Activated naive CD8-positive, alpha-beta T cell treated with anti-CD3 and anti-CD28 coated beads, Interleukin-2, amount 10 ng/mL, durations not matched to agents 7 days and 5 days (primary cell): ENCODE results near the gene DUSP12. TPM values are rescaled to one million over a fixed set of nuclear protein-coding genes. Genes with fewer than 3 reads are reported as not detected.

ENCODE experiments used
- ATAC-seq: fragments of 150-1000 bp; cut with Tn5 transposase; one replicate; pipeline ENCODE4 v1.10.0; 2021; ENCODE audit warnings: low read depth, moderate library complexity
- POLR2A ChIA-PET: fragments of 350-600 bp; sonication (Branson Sonifier 250); formaldehyde crosslinking; loops from one replicate; lab custom pipeline; 2021; ENCODE audit warnings: antibody characterized with exemption; lab: Charles Lee
- DNase-seq: peaks from one replicate; pipeline ENCODE4 v3.0.0; 2021
- H3K27ac Mint-ChIP-seq: one replicate; pipeline ENCODE4 v1.8.0; 2022; ENCODE audit warnings: mild to moderate bottlenecking, mixed read lengths
- H3K27me3 Mint-ChIP-seq: one replicate; pipeline ENCODE4 v1.8.0; 2022; ENCODE audit warnings: mild to moderate bottlenecking, moderate library complexity, mixed read lengths
- H3K36me3 Mint-ChIP-seq: one replicate; pipeline ENCODE4 v1.8.0; 2021; ENCODE audit warnings: mild to moderate bottlenecking, mixed read lengths
- H3K4me1 Mint-ChIP-seq: one replicate; pipeline ENCODE4 v1.8.0; 2021; ENCODE audit warnings: mixed read lengths
- H3K4me3 Mint-ChIP-seq: one replicate; pipeline ENCODE4 v1.8.0; 2022; ENCODE audit warnings: mild to moderate bottlenecking, moderate library complexity, mixed read lengths
- H3K9me3 Mint-ChIP-seq: one replicate; pipeline ENCODE4 v1.8.0; 2021; ENCODE audit warnings: mixed read lengths
- total RNA-seq, 2 experiments: library from RNA; stranded (reverse); gene quantifications; one replicate each; pipeline ENCODE4 v1.2.3, GENCODE V29; 2021

DUSP12 gene
- total RNA-seq, 2 experiments from 2014 or later: 28.7 to 32.2 TPM

- POLR2A ChIA-PET: no interaction called here
- no peaks in the 10 kb centered on the region for H3K9me3 Mint-ChIP-seq
- no peak overlapping the region for H3K4me3 Mint-ChIP-seq
- no peak overlapping the region for H3K27ac Mint-ChIP-seq
- peaks cover 4% of the 10 kb centered on the region for H3K4me1 Mint-ChIP-seq
- ATAC-seq (no peak), DNase-seq (no peak)
- H3K27me3 Mint-ChIP-seq: no peaks in the 10 kb centered on the region
- peaks cover 30% of the 10 kb centered on the region for H3K36me3 Mint-ChIP-seq
Observed at GRCh38 chr1:161790587-161791317, 41.2 kb downstream of the DUSP12 start.

- peaks cover 23% of the 10 kb centered on the region for H3K36me3 Mint-ChIP-seq
Observed at GRCh38 chr1:161791904-161792655, 42.5 kb downstream of the DUSP12 start.

GRCh38 chr1:161792740-161793139 lies 43.2 kb downstream of the DUSP12 start:
- no peak overlapping the region for H3K4me3 Mint-ChIP-seq
- DNase-seq: no peak
- POLR2A ChIA-PET: interaction anchor here (1.2 kb wide), 1 partner anchor 245 kb away, joined by 3 read pairs; no protein-coding TSS in a partner anchor
- ATAC-seq: no peak
- H3K4me1 Mint-ChIP-seq: peaks cover 4% of the 10 kb centered on the region
- H3K27me3 Mint-ChIP-seq: no peaks in the 10 kb centered on the region
- H3K27ac Mint-ChIP-seq: no peak overlapping the region
- peaks cover 29% of the 10 kb centered on the region for H3K36me3 Mint-ChIP-seq
- H3K9me3 Mint-ChIP-seq: no peaks in the 10 kb centered on the region

More at GRCh38 chr1:161791904-161792655, 42.5 kb downstream of the DUSP12 start:
- DNase-seq (no peak), ATAC-seq (no peak)
- H3K27ac Mint-ChIP-seq: no peak overlapping the region
- H3K9me3 Mint-ChIP-seq: no peaks in the 10 kb centered on the region
- peaks cover 4% of the 10 kb centered on the region for H3K4me1 Mint-ChIP-seq
- no peak overlapping the region for H3K4me3 Mint-ChIP-seq
- H3K27me3 Mint-ChIP-seq: no peaks in the 10 kb centered on the region
- POLR2A ChIA-PET: interaction anchor here (1.2 kb wide), 1 partner anchor 245 kb away, joined by 3 read pairs; no protein-coding TSS in a partner anchor

GRCh38 chr1:161799792-161800191 lies 50.2 kb downstream of the DUSP12 start:
- no peak overlapping the region for H3K4me3 Mint-ChIP-seq
- no peak for DNase-seq
- no peak overlapping the region for H3K27ac Mint-ChIP-seq
- no peaks in the 10 kb centered on the region for H3K27me3 Mint-ChIP-seq
- H3K36me3 Mint-ChIP-seq: peaks cover 31% of the 10 kb centered on the region
- POLR2A ChIA-PET: no interaction called here
- ATAC-seq: no peak
- H3K4me1 Mint-ChIP-seq: no peaks in the 10 kb centered on the region
- no peaks in the 10 kb centered on the region for H3K9me3 Mint-ChIP-seq

GRCh38 chr1:161801955-161802354 lies 52.4 kb downstream of the DUSP12 start:
- Mint-ChIP-seq H3K36me3 (peaks cover 38% of the 10 kb centered on the region), H3K27me3 (no peaks in the 10 kb centered on the region), H3K27ac (no peak overlapping the region), H3K4me3 (no peak overlapping the region), H3K9me3 (no peaks in the 10 kb centered on the region), H3K4me1 (no peaks in the 10 kb centered on the region)
- DNase-seq (no peak), ATAC-seq (no peak)
- POLR2A ChIA-PET: no interaction called here

GRCh38 chr1:161803181-161803580 lies 53.6 kb downstream of the DUSP12 start:
- Mint-ChIP-seq H3K9me3 (no peaks in the 10 kb centered on the region), H3K27ac (no peak overlapping the region), H3K4me3 (no peak overlapping the region), H3K27me3 (no peaks in the 10 kb centered on the region), H3K36me3 (peaks cover 31% of the 10 kb centered on the region), H3K4me1 (peaks cover 2% of the 10 kb centered on the region)
- no peak for DNase-seq
- ATAC-seq: no peak
- POLR2A ChIA-PET: no interaction called here

- H3K36me3 Mint-ChIP-seq: peaks cover 42% of the 10 kb centered on the region
Observed at GRCh38 chr1:161805399-161806197, 56.0 kb downstream of the DUSP12 start.

More at GRCh38 chr1:161805399-161806197, 56.0 kb downstream of the DUSP12 start:
- Mint-ChIP-seq H3K4me3 (no peak overlapping the region), H3K27ac (no peak overlapping the region), H3K27me3 (no peaks in the 10 kb centered on the region), H3K4me1 (peaks cover 3% of the 10 kb centered on the region), H3K9me3 (peaks cover 10% of the 10 kb centered on the region)
- no peak for ATAC-seq
- DNase-seq: no peak
- POLR2A ChIA-PET: no interaction called here

Other genes starting within 250 kb of the DUSP12 start
- gene FCGR2A, start 244.3 kb upstream of the DUSP12 start, total RNA-seq: 1 to 10 TPM; 1.3 to 2.4 TPM
- 1 to 10 TPM; 1.2 to 1.4 TPM for gene HSPA6, start 225.2 kb upstream of the DUSP12 start, total RNA-seq
- 1 to 10 TPM; 1.9 to 2.3 TPM for gene FCGR3A, start 200.0 kb upstream of the DUSP12 start, total RNA-seq
- gene FCGR3B, start 118.6 kb upstream of the DUSP12 start, total RNA-seq: not detected
- gene FCGR2B, start 86.6 kb upstream of the DUSP12 start, total RNA-seq: under 1 TPM; 0.23 to 0.33 TPM
- under 1 TPM; 0.17 to 0.51 TPM for gene FCRLA, start 42.6 kb upstream of the DUSP12 start, total RNA-seq
- under 1 TPM; 0.74 to 0.97 TPM for gene FCRLB, start 28.2 kb upstream of the DUSP12 start, total RNA-seq
- gene ATF6, start 16.5 kb downstream of the DUSP12 start, total RNA-seq: 10 to 100 TPM; 18.5 to 20.0 TPM